ENCODE data around the gene PAAF1. TPM values are rescaled to one million over a fixed set of nuclear protein-coding genes. Genes with fewer than 3 reads are reported as not detected.

The PAAF1 gene
- total RNA-seq, 4 donors from 2014 or later, result 0.37 to 10.5 (median 6.4) TPM

- TF ChIP-seq POLR2A (IDR thresholded peaks at IDR 0.05), result no peak
- no peak for TF ChIP-seq CTCF (IDR thresholded peaks at IDR 0.05)
- no peak for TF ChIP-seq POLR2AphosphoS5 (IDR thresholded peaks at IDR 0.05)
- no peak for TF ChIP-seq EP300 (IDR thresholded peaks at IDR 0.05; ENCODE audit: low read depth)
- intact Hi-C loops (cut with DNase I; ENCODE audit: low total_unique reads), result no loop called here
Observed at GRCh38 chr11:73945396-73945795, 68.6 kb downstream of the PAAF1 start.

DNA sequence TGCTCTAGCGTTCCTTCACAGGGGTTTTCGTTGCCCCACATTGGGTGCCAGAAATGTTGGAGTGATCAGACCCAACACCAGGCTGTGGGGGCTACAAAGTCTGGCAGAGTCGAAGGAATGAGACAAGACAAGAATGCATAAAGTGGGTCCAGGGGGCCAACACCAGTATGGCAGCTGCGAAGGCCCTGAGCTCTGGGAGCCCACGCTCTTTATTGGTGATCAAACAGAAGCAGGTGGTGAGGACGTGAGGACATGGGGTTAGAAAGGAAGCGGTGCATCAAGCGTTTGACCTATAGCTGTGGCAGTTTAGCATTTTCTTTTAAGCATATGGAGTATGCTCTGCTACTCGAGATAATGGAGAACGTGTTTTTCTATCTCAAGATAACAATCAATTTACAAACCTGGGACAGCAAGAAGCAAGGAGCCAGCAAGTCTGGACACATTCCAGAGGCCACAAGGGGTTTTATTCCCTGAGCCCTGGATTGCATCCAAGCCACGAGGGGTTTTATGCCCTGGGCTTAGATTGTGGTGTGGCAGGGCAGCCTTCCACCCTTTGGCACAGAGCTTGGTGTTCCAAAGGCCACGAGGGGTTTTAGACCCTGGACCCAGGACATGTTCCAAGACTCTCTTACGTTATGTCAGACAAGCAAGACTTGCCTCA is 70.1 kb downstream of the PAAF1 start:
- no peak for DNase-seq
- in situ Hi-C loops (cut with MboI; ENCODE audit: low pct_ligation_motif_present in 1 of 4, low pct_unique_long_range_greater_than_20kb in 1 of 4, low sequenced_read_pairs in 3 of 4), result no loop called here
- WGBS, 2 donors (ENCODE audit: low coverage in 1 of 2), result 81 to 83% methylated on average over 5 to 13 of the region's 13 CpGs

More at GRCh38 chr11:73945396-73945795, 68.6 kb downstream of the PAAF1 start:
- H3K27me3 ChIP-seq, result no peaks in the 10 kb centered on the region
- H3K9me3 ChIP-seq, result no peaks in the 10 kb centered on the region
- no peak for DNase-seq
- no peaks in the 10 kb centered on the region for H3K36me3 ChIP-seq
- peaks cover 0 to 13% (median 4%) of the 10 kb centered on the region in 4 donors for H3K4me1 ChIP-seq
- no peak overlapping the region for H3K27ac ChIP-seq
- H3K4me3 ChIP-seq, result no peak overlapping the region
- WGBS, 2 donors (ENCODE audit: low coverage in 1 of 2), result 12 to 42% methylated on average over 4 of the region's 4 CpGs
- in situ Hi-C loops (cut with MboI; ENCODE audit: low pct_ligation_motif_present in 1 of 4, low pct_unique_long_range_greater_than_20kb in 1 of 4, low sequenced_read_pairs in 3 of 4), result no loop called here

DNA sequence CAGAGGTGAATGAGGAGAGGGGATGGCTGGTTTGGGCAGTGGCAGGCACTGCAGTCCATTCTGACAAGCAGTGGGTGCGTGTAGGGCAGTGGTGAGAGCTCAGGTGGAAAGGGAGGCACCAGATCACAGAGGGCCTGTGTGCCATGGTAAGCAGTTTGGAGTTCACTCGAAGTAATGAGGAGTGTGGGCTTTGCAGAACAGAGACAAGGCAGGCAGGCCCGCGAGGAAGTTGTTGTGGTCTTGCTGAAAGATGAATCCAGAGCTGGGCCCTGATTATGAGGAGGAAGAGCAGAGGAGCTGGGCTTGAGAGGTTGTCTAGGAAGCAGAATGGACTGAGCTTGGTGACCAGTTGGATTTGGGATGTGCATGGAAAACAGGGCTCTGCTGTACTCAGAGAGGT is 72.4 kb downstream of the PAAF1 start:
- H3K27me3 ChIP-seq, result no peaks in the 10 kb centered on the region
- H3K4me1 ChIP-seq, result peaks cover 0 to 13% (median 4%) of the 10 kb centered on the region in 4 donors
- no peak overlapping the region for H3K27ac ChIP-seq
- TF ChIP-seq CTCF (IDR thresholded peaks at IDR 0.05) (no peak), POLR2AphosphoS5 (IDR thresholded peaks at IDR 0.05) (no peak), EP300 (IDR thresholded peaks at IDR 0.05; ENCODE audit: low read depth) (no peak), POLR2A (IDR thresholded peaks at IDR 0.05) (no peak)
- H3K9me3 ChIP-seq, result no peaks in the 10 kb centered on the region
- no peaks in the 10 kb centered on the region for H3K36me3 ChIP-seq
- intact Hi-C loops (cut with DNase I; ENCODE audit: low total_unique reads) (no loop called here), in situ Hi-C loops (cut with MboI; ENCODE audit: low pct_ligation_motif_present in 1 of 4, low pct_unique_long_range_greater_than_20kb in 1 of 4, low sequenced_read_pairs in 3 of 4) (no loop called here)
- DNase-seq, result no peak
- 81% methylated on average over 4 of the region's 4 CpGs; no CpG with 5 or more reads in 1 of the 2 donors for WGBS, 2 donors (ENCODE audit: low coverage in 1 of 2)
- H3K4me3 ChIP-seq, result no peak overlapping the region

More for the DNA sequence above, 70.1 kb downstream of the PAAF1 start:
- intact Hi-C loops (cut with DNase I; ENCODE audit: low total_unique reads), result no loop called here
- no peak overlapping the region for H3K27ac ChIP-seq
- no peaks in the 10 kb centered on the region for H3K9me3 ChIP-seq
- peaks cover 0 to 13% (median 4%) of the 10 kb centered on the region in 4 donors for H3K4me1 ChIP-seq
- no peaks in the 10 kb centered on the region for H3K27me3 ChIP-seq
- no peaks in the 10 kb centered on the region for H3K36me3 ChIP-seq
- TF ChIP-seq POLR2AphosphoS5 (IDR thresholded peaks at IDR 0.05) (no peak), POLR2A (IDR thresholded peaks at IDR 0.05) (no peak), CTCF (IDR thresholded peaks at IDR 0.05) (no peak), EP300 (IDR thresholded peaks at IDR 0.05; ENCODE audit: low read depth) (no peak)
- H3K4me3 ChIP-seq, result no peak overlapping the region

DNA sequence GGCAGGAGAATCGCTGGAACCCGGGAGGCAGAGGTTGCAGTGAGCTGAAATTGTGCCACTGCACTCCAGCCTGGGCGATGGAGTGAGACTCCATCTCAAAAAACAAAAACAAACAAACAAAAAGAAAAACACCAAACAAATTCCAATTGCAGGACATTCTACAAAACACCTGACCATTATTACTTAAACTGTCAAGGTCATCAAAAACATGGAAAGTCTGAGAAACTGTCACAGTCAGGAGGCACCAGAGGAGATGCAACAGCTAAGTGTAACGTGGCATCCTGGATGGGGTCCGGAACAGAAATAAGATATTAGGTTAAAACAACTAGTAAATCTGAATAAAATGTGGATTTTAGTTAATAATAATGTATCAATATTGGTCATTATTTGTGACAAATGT is 73.1 kb downstream of the PAAF1 start:
- Histone ChIP-seq H3K9me3 (no peaks in the 10 kb centered on the region), H3K4me3 (no peak overlapping the region), H3K4me1 (peaks cover 0 to 8% (median 3%) of the 10 kb centered on the region in 4 donors), H3K27ac (no peak overlapping the region), H3K36me3 (no peaks in the 10 kb centered on the region), H3K27me3 (no peaks in the 10 kb centered on the region)
- intact Hi-C loops (cut with DNase I; ENCODE audit: low total_unique reads) (no loop called here), in situ Hi-C loops (cut with MboI; ENCODE audit: low pct_ligation_motif_present in 1 of 4, low pct_unique_long_range_greater_than_20kb in 1 of 4, low sequenced_read_pairs in 3 of 4) (loop anchor here in 2 of 4 donors (25.0 kb wide), 2 partner anchors 137 to 612 kb away; no protein-coding TSS in a partner anchor)
- DNase-seq, result no peak
- TF ChIP-seq POLR2AphosphoS5 (IDR thresholded peaks at IDR 0.05), result no peak
- no peak for TF ChIP-seq EP300 (IDR thresholded peaks at IDR 0.05; ENCODE audit: low read depth)
- TF ChIP-seq CTCF (IDR thresholded peaks at IDR 0.05), result no peak
- no peak for TF ChIP-seq POLR2A (IDR thresholded peaks at IDR 0.05)
- WGBS, 2 donors (ENCODE audit: low coverage in 1 of 2), result 96 to 100% methylated on average over 2 to 5 of the region's 5 CpGs

Measured in transverse colon (tissue), 4 donors.